Bronchial epithelial cell (primary cell): Measurements from ENCODE around the gene CYP19A1. TPM values are rescaled to one million over a fixed set of nuclear protein-coding genes. Genes with fewer than 3 reads are reported as not detected.

ENCODE experiments used
- DNase-seq: peaks from one replicate; pipeline ENCODE4 v3.0.0-alpha.2; 2010; ENCODE audit warnings: low read depth
- FAIRE-seq: peaks from 2 replicates; lab custom pipeline; 2011; peaks lifted over from hg19 to GRCh38; lab: Jason Lieb, UNC
- H3K27me3 ChIP-seq: 2 replicates; pipeline ENCODE4 v1.5.1; 2011; ENCODE audit warnings: low read length; ENCODE audit not compliant: control insufficient read depth, insufficient read depth
- H3K36me3 ChIP-seq: 2 replicates; pipeline ENCODE4 v1.5.1; 2011; ENCODE audit warnings: low read length; ENCODE audit not compliant: control insufficient read depth, insufficient read depth
- H3K4me3 ChIP-seq: 2 replicates; pipeline ENCODE4 v1.5.1; 2011; ENCODE audit warnings: mild to moderate bottlenecking, low read depth, low read length, control low read depth
- total RNA-seq: library from RNA; depleted of rRNA; stranded (reverse); fragments of >200 nt; gene quantifications from 2 replicates; pipeline ENCODE4 v1.2.1, GENCODE V29; 2014
- TF ChIP-seq, protein P1 (sequence below): IDR thresholded peaks from 2 replicates; pipeline ENCODE4 v1.5.1; 2011; ENCODE audit warnings: mild to moderate bottlenecking, moderate library complexity, low read length, control low read depth, inconsistent platforms; ENCODE audit not compliant: insufficient read depth, severe bottlenecking

The CYP19A1 gene
- total RNA-seq = not detected in 2 replicates

DNA sequence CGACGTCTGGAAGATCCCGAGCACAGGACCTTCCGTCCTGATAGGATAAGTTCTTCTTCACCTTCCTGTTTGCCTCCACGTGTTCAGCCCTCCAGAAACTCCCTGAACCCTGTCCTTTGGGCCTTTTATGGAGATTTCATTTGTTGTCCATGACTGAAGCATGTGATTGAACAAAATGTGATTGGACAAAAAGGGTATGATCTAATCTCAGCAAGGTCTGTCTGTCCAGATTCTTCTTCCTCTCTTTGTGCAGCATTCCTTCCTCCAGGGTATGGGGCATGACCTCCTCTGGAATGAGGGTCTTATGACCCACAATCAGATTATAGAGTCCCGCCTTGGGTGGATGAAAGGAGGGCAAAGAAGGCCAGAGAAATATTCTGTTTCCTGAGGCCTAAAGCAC is at the start of gene CYP19A1:
Gene CYP19A1, minus strand, starts transcription at position 101 of the 400 bp plus-strand sequence. CDS start 95,684 bp downstream, outside the sequence.
- TF ChIP-seq, protein P1, sequence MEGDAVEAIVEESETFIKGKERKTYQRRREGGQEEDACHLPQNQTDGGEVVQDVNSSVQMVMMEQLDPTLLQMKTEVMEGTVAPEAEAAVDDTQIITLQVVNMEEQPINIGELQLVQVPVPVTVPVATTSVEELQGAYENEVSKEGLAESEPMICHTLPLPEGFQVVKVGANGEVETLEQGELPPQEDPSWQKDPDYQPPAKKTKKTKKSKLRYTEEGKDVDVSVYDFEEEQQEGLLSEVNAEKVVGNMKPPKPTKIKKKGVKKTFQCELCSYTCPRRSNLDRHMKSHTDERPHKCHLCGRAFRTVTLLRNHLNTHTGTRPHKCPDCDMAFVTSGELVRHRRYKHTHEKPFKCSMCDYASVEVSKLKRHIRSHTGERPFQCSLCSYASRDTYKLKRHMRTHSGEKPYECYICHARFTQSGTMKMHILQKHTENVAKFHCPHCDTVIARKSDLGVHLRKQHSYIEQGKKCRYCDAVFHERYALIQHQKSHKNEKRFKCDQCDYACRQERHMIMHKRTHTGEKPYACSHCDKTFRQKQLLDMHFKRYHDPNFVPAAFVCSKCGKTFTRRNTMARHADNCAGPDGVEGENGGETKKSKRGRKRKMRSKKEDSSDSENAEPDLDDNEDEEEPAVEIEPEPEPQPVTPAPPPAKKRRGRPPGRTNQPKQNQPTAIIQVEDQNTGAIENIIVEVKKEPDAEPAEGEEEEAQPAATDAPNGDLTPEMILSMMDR = no peak
- H3K27me3 ChIP-seq = peaks cover 29% of the 10 kb centered on the region
- no peak for DNase-seq
- H3K36me3 ChIP-seq = no peaks in the 10 kb centered on the region
- FAIRE-seq = no peak
- H3K4me3 ChIP-seq = no peak within 1 kb of the TSS

DNA sequence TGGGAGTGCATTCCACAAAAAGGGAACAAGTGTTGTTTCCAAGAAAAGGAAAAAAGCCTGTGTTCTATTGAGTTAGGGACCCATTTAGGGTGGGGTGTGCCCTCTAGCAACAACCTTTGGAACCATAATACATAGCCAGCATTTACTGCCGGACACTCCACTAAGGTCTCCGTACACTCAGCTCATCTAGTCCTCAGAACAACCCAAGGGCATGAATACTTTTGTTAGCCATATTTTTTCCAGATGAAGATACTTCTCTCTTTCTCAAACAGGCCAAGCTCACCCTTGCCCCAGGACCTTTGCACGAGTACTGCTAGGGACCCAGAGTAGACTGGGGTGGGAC is 49.3 kb upstream of the CYP19A1 start:
- Histone ChIP-seq H3K4me3 (no peak overlapping the region), H3K27me3 (peaks cover 1% of the 10 kb centered on the region), H3K36me3 (no peaks in the 10 kb centered on the region)
- FAIRE-seq = no peak
- DNase-seq = no peak
- TF ChIP-seq, protein P1 = no peak

DNA sequence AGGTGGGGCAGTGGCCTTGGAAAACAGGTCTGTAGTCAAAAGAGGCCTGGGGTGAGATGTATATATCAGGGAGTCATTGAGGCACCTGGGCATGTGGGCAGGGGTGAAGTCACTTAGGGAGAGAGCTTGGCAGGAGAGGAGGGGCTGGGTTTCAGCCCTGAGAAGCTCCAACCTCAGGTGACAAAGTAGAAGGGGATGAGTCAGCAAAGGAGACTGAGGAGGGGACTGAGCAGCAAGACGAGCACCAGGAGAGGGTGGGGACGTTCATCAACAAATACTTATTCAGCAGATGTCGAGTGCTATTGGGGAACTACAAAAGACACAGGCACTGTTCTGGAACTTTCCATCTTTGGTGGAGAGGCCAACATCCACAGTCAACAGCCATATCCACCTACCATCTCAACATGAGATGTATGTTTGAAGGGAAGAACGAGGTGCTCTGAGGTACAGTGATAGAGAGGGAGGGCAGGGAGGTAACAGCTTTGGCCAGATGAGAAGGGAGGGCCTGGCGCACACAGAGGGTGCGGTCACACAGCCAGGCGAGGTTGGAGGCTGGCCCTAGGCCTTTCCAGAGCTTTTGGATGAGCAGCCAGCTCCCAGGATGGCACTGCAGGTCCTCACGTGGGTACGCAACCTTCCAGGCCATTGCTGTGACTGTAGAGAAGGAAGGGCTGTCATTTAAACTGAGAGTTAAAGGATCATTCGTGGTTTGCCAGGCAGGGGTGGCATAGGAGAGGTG is 48.7 kb upstream of the CYP19A1 start:
- no peak for DNase-seq
- Histone ChIP-seq H3K4me3 (no peak overlapping the region), H3K36me3 (no peaks in the 10 kb centered on the region), H3K27me3 (peaks cover 1% of the 10 kb centered on the region)
- peak; percentile 13 for FAIRE-seq
- TF ChIP-seq, protein P1 = no peak

DNA sequence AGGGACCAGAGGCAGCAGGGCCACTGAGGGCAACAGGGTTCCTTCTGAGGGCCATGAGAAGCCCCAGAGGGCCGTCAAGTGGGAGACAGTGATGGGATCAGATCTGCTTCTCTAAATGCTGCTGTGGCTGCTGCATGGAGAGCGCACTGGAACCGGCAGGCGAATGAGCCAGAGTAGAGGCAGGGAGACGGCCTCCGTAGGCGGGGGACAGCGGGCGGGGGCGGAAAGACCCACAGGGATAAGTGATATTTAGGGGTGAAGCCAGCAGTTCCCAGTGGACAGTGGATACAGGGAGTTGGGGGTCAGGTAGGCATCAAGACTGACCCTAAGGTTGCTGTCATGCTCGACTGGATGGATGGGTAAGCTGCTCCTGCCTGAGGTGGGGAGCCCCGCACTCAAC is 48.1 kb upstream of the CYP19A1 start:
- Histone ChIP-seq H3K36me3 (no peaks in the 10 kb centered on the region), H3K4me3 (no peak overlapping the region), H3K27me3 (peaks cover 1% of the 10 kb centered on the region)
- FAIRE-seq = no peak
- no peak for DNase-seq
- TF ChIP-seq, protein P1 = no peak

DNA sequence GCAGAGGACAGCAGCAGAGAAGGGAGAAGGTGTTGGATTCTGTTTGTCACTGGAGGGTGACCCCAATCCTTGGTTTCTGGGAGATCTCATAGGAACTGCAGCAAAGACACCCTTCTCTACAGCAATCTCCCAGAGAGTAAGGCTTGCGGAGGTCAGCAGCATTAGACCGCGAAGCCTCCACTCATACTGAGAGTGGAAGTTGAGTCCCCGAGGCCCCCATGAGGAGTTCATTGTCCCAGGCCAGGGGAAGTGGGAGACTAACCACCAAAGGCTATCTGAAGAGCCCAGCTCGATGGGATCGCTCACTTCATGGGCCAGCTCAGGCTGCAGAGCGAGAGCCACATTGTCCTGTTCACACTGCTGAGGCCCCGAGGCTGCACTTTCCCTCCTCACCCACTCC is 47.6 kb upstream of the CYP19A1 start:
- H3K27me3 ChIP-seq = peaks cover 1% of the 10 kb centered on the region
- no peak for FAIRE-seq
- H3K36me3 ChIP-seq = no peaks in the 10 kb centered on the region
- TF ChIP-seq, protein P1 = no peak
- no peak overlapping the region for H3K4me3 ChIP-seq
- no peak for DNase-seq

DNA sequence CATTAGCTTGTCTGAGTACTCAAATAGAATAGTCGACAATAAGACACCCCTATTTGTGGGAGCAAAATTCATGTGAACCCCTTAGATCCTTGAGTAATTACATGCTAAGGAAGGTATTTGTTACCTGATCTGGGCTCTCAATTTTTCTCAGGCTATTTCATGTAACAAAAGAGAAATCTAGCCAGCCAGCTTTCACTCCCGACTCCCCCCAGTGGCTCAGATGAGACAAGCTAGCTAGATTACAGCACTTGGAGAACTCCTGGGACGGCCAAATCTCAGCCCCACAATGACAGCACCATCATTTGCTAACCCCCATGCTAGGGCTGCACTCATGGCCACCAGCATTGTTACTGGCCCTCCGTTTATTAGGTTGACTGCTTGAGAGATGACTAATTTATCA is 44.4 kb upstream of the CYP19A1 start:
- FAIRE-seq (no peak), DNase-seq (peak; percentile 41)
- no peak overlapping the region for H3K4me3 ChIP-seq
- peaks cover 3% of the 10 kb centered on the region for H3K27me3 ChIP-seq
- H3K36me3 ChIP-seq = no peaks in the 10 kb centered on the region
- TF ChIP-seq, protein P1 = peak; percentile 63
